Colonic mucosa (tissue), 4 donors: ENCODE data around the gene SRGAP2B. TPM values are rescaled to one million over a fixed set of nuclear protein-coding genes. Genes with fewer than 3 reads are reported as not detected.
"Not testable (repeated sequence)": the region's sequence is repeated elsewhere in the genome, so short reads cannot be mapped to it uniquely, and the experiment has no call there.

ENCODE experiments used
- DNase-seq: peaks from one replicate; pipeline ENCODE4 v3.0.0-alpha.2; 2020
- H3K27ac ChIP-seq: fragments of 200-600 bp; one replicate; pipeline ENCODE4 v1.8.0; 2021
- H3K27me3 ChIP-seq: fragments of 200-600 bp; one replicate; pipeline ENCODE4 v1.8.0; 2021
- H3K36me3 ChIP-seq: fragments of 200-600 bp; one replicate; pipeline ENCODE4 v1.8.0; 2021
- H3K4me1 ChIP-seq: fragments of 200-600 bp; one replicate; pipeline ENCODE4 v1.8.0; 2021; ENCODE audit warnings: mild to moderate bottlenecking
- H3K4me3 ChIP-seq: fragments of 200-600 bp; one replicate; pipeline ENCODE4 v1.8.0; 2021
- H3K9ac ChIP-seq, 2 donors: one replicate each; pipeline ENCODE4 v1.7.0; 2013; ENCODE audit warnings: control low read depth in 2 of 2, low read depth in 2 of 2, low read length in 2 of 2
- H3K9me3 ChIP-seq: fragments of 200-600 bp; one replicate; pipeline ENCODE4 v1.8.0; 2021
- intact Hi-C: fragments of 100-400 bp; cut with DNase I; formaldehyde crosslinking; loops from one replicate; pipeline ENCODE4 v1.14.1; 2022
- total RNA-seq, 2 donors: library from RNA; stranded (reverse); fragmentation: NEBNext Ultra II Directional in 1 of 2; extraction: Animal tissue kit (Norgen Biotek cat#: 25700) in 1 of 2; gene quantifications; one replicate each; pipeline ENCODE4 v1.2.1, GENCODE V29; 2021
- donor health status: healthy.
- donor health status: DM: no; HTN: no; CAD: no.
- donor health status: DM: no; HTN: no; CAD: no.

Gene SRGAP2B
- total RNA-seq, 2 donors from 2014 or later = 8.4 to 11.5 TPM

DNA sequence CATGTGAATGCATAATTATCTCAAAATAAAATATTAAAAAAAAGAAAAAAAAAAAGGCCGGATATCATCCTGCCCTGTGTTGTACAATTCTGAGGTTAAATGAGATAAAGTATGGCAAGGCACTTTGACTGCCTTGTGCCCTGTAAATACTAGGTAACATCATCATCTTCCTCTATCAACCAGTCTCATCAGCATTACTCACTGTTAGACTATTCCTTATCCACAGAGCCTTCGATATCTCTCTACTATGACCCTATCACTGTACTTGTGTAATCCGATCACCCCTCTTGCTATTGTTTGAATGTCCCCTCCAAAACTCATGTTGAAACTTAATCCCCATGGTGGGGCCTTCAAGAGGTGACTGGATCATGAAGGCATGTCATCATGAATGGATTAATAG, 18.3 kb downstream of the SRGAP2B start:
- H3K27me3 ChIP-seq, H3K9ac ChIP-seq, H3K4me3 ChIP-seq, H3K9me3 ChIP-seq, H3K36me3 ChIP-seq, H3K4me1 ChIP-seq, H3K27ac ChIP-seq, intact Hi-C loops, DNase-seq: not testable (repeated sequence)

DNA sequence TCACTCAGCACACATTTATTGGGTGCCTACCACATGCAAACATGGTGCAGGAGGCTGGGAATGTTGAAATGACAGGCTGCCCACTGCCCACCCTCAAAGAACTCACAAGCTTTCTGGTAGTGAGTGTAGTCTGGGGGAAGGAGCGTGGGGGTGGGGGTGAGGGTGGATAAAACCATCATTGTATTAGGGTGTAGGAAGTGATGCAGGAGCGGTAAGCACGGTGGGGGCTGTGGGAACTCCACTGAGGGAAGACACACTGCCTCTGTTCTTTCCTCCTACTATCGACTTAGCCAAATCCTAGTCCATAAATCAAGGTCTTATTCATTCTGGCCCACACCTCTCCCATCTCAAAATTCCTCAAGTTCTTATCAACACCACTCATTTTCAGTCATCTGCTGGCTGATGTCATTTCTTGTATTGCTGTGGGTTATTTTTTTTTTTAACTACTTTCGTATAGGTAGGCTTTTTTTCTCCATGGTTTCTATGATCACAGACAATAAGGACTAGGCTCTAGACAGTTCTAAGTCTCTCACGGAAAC, 21.0 kb downstream of the SRGAP2B start:
- H3K36me3 ChIP-seq, H3K9me3 ChIP-seq, H3K27me3 ChIP-seq, H3K9ac ChIP-seq, H3K4me1 ChIP-seq, H3K4me3 ChIP-seq, intact Hi-C loops, DNase-seq, H3K27ac ChIP-seq: not testable (repeated sequence)

DNA sequence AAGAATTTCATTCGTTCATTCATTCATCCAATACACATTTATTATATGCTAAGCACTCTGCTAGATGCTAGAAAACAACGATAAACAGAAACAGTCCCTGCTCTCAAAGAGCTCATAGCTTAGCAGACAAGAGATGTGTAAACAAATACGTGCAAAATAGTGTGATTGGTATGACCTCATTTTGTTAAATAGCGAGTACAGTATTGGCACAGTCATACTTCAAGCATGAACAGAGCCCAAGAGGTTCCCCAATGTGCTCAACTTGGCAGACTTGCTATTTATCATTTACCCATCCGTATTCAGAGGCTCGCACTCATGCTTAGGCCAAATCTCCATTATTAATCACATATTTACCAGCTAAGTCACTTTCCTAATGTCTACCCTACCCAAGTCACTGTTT, 23.6 kb downstream of the SRGAP2B start:
- H3K4me1 ChIP-seq, H3K9ac ChIP-seq, H3K9me3 ChIP-seq, H3K27ac ChIP-seq, intact Hi-C loops, H3K36me3 ChIP-seq, DNase-seq, H3K27me3 ChIP-seq, H3K4me3 ChIP-seq: not testable (repeated sequence)

DNA sequence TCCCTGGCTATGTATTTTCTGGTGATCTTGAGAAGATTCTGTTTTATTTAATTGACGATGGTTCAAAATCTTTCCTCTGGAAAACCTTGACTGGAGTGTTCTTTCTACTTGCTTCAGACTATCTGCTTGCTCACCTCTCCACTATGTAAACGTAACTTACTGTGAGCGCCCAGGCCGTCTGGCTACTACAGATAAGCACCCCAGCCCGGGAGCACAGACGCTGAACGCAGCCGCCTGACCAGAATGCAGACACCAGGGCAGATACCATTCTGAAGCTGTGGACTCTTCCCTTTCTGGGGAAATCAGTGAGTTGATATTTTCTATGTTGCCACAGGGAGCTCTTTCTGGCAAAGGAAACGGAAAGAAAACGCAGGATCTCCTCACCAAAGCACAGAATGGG, 28.6 kb downstream of the SRGAP2B start:
- DNase-seq, H3K27me3 ChIP-seq, intact Hi-C loops, H3K9ac ChIP-seq, H3K36me3 ChIP-seq, H3K4me1 ChIP-seq, H3K9me3 ChIP-seq, H3K27ac ChIP-seq, H3K4me3 ChIP-seq: not testable (repeated sequence)

DNA sequence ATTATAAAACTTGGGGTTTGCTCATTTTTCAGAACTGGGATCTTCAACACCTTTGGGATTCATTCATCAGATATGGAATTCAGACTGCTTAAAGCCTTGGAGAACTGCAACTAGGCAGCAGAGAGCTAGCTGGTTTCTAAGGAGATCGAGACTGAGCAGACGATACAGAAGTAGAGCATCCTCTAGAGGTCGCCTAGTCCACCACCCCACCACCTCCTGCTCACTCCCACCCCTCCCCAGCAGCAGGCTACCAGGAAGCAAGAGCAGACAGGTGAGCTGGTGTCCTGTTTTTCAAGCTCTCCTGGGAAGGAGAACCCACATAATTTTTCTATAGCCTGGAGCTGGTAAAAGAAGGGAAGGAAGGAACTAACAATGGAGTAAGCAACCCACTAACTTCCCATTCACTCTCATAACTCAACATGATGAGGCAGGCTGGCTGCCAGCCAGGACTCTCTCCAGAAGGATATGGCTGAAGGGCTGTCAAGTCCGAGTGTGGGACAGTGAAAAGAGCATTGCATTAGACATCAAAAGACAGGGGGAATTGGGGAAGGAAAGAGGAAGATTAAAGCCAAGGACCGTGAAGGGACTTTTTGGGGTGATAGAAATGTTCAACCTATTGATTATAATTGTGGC, 29.8 kb downstream of the SRGAP2B start:
- H3K4me3 ChIP-seq, H3K27me3 ChIP-seq, H3K9ac ChIP-seq, H3K36me3 ChIP-seq, H3K4me1 ChIP-seq, H3K27ac ChIP-seq, H3K9me3 ChIP-seq, DNase-seq, intact Hi-C loops: not testable (repeated sequence)

DNA sequence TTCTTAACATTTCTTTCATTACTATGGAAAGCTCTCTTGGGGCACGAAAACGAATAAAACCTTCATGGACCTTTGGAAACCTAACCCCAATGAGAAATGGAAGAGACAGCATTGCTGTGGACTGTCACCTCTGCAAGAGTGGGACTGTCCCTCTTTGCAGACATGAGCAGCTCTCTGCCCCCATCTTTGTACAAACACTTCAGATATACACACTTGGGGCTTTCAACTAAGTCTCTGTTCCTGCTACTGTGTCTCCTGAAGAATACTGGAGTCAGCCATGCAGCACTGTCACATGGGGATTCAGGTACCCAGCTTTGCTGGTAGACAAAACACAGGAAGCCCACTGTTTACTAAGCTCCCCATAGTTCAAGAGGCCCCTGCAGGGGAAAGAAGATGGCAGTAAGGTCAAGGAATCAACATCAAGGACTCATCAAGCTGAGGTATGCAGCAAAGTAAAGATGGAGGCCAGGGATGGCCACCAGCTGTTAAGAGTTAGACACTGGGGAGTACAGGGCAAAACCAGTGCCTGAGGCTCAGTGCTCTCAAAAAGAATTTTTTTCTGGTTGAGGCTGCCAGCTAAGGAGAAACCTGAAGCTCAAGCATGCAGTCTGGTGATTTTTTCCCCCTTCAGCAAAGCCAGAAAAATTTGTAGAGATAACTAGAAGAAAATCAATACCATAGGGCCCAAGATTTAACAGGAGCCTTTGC, 31.0 kb downstream of the SRGAP2B start:
- H3K9me3 ChIP-seq, H3K27me3 ChIP-seq, H3K4me1 ChIP-seq, H3K9ac ChIP-seq, intact Hi-C loops, DNase-seq, H3K27ac ChIP-seq, H3K36me3 ChIP-seq, H3K4me3 ChIP-seq: not testable (repeated sequence)

DNA sequence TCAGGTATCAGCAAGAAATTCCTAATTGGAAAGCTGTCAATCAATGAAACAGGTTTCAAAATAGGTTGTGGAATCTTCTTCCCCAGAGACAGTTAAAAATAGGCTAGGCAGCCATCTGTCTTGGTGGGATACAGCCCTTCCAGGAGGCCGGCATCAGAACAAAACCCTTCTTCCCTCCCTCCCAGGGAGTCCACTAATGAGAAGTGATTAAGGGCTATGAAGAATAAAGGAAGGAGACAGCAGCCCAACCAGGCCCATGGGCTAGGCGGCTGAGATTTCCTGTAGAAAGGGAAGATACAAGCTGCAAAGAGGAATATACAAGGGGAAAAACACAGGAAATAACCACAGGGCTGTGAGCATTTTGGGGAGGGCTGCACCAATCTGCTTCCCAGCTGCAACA, 31.8 kb downstream of the SRGAP2B start:
- H3K36me3 ChIP-seq, H3K4me1 ChIP-seq, H3K4me3 ChIP-seq, DNase-seq, H3K9me3 ChIP-seq, H3K27me3 ChIP-seq, H3K9ac ChIP-seq, intact Hi-C loops, H3K27ac ChIP-seq: not testable (repeated sequence)

DNA sequence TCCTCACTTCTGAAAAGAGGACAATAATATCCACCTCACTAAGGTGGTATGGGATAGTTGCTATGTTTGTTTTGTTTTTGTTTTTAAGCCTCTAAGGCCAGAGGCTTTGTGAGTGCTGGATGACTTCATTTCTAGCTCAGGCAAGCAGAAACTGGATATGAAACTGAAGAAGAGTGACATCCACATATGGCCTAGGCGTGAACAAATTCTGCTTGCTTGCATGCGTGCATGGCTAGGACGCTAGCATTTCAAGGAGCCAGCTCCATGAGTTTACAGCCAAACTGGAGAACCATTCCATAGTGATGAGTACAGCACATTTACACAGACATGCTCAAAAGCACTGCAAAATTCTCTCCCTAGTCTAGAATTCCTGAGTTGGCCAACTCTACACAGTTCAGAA, 36.9 kb downstream of the SRGAP2B start:
- H3K36me3 ChIP-seq, intact Hi-C loops: not testable (repeated sequence)

DNA sequence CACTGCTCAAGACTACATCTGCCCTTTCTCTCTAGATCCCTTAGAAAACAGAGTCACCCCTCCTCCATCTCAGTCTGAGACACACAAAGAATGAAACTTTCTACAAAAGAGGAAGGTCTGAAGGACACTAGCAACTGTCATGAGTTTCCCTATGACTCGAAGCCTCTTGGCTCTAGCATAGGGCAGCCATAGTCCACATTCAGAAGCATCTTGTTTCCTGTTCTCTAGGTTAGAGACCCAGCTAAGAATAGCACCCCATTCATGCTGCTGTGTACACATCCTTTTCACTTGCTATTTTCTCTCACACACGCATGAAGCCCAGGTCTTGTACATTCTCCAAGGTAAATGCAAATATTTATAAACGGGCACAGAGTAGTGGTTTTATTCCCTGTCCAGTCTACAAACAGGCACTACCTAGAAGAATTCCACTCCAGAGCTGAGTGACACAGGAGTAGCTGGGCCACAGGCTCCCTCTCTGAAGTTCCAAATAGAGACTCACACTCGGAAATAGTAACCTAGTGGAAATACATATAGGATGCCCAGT, 39.8 kb downstream of the SRGAP2B start:
- H3K4me3 ChIP-seq, DNase-seq, H3K27me3 ChIP-seq, H3K36me3 ChIP-seq, intact Hi-C loops, H3K9ac ChIP-seq, H3K27ac ChIP-seq, H3K4me1 ChIP-seq, H3K9me3 ChIP-seq: not testable (repeated sequence)

More for the DNA sequence above, 36.9 kb downstream of the SRGAP2B start:
- H3K27me3 ChIP-seq, DNase-seq, H3K9ac ChIP-seq, H3K4me3 ChIP-seq, H3K27ac ChIP-seq, H3K9me3 ChIP-seq, H3K4me1 ChIP-seq: not testable (repeated sequence)

DNA sequence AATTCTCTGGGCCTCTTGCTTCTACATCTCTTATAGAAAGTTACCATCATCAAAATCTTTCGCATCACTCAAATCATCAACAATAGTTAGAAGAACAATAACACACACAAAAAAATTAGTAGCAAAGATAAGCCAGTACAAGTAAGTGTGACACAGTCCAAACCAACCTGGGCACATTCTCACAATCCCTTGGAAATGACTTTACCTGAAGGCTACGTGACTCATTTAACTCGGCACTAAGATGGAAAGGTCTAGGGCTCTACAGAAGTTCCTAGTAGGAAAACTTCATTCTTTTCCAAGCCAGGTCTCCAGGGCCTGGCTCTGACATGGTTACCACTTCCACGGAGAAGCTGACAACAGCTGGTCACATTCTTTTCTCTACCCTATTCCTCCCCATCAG, 41.7 kb downstream of the SRGAP2B start:
- H3K4me3 ChIP-seq, H3K27ac ChIP-seq, H3K9ac ChIP-seq, H3K27me3 ChIP-seq, DNase-seq, H3K9me3 ChIP-seq, H3K4me1 ChIP-seq, H3K36me3 ChIP-seq, intact Hi-C loops: not testable (repeated sequence)

DNA sequence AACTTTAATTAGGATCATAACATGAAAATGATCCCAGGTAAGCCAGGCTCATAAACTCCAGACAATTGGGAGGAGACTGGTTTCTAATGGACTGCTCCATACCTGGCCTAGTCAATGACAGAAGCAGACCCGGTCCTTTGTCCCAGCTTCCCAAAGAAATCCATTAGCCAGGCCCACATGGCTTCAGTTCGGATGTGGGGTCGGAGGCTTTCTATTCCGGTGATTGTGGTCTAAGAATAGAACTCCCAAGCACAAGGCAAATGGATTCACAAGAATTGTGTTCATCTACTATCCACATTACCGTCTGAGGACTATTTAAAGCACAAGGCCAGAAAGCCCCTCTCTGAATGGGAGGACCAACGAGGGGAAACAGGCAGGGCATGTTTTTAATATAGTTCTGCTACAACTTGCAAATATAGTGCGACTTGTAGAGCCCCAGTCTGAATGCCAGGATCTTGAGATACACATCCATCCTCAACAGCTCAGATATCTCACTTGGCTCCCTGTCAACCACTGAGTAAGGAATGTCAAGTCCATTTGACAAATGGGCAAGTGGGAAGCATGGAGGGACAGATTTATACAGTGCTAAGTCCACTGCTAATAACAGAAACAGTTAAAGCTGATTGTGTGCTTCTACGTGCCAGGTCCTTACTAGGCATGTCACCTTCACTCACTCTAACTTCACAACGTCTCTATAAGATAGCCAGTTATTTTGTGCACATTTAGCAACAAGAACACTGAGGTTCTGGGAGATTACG, 42.9 kb downstream of the SRGAP2B start:
- H3K27me3 ChIP-seq, H3K9ac ChIP-seq, H3K4me3 ChIP-seq, DNase-seq, H3K36me3 ChIP-seq, H3K27ac ChIP-seq, H3K9me3 ChIP-seq, intact Hi-C loops, H3K4me1 ChIP-seq: not testable (repeated sequence)

DNA sequence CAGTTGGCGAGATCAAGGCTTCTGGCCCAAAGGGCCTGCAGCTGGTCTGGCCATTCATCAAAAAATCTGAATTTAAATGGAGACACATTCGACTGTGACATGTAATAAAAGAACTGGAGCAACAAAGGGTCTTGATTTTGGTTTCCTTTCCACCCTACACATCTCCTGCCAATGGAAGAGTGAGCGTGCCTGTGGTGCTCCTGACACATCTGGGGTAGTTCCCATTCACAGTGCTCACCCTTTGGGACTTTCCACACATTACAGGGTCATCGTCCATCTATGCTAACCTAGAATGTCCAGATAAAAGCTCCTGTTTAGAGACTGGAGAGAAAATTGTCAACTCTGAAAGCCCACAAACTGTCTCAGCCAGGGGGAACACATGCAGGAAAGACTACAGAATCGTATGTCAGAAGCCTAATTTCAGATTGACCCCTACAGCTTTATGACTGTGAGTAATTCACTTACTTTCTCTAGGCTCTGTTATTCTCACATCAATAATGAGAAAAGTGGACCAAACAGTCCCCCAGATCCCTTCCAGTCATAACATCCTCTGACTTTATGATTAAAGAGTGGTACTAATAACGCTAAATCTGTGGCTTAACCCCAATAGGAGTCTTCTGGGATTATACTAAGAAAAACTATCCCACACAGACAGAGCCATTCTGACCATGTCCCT, 46.8 kb downstream of the SRGAP2B start:
- H3K36me3 ChIP-seq, H3K27me3 ChIP-seq, H3K9ac ChIP-seq, intact Hi-C loops, H3K27ac ChIP-seq, DNase-seq, H3K4me3 ChIP-seq, H3K9me3 ChIP-seq, H3K4me1 ChIP-seq: not testable (repeated sequence)

DNA sequence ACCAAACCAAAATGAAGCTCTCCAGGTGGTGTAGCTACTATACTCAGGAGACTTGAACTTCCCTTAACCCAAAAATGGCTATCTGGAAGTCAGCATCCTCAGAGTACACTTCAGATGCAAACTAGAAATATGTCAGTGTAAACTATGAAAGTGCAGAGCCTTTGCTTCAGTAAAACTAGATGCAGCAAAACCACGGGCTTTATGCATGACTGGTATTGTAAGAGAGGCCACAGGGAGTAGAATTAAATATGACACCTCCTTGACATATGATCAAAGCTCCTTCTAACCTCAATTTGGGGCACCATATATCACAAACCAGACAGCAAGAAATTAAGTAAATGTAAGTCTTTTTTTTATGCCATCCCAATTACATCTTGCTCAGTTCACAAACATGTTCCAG, 47.6 kb downstream of the SRGAP2B start:
- H3K4me1 ChIP-seq, H3K36me3 ChIP-seq, intact Hi-C loops, H3K9ac ChIP-seq, H3K4me3 ChIP-seq, H3K27ac ChIP-seq, H3K9me3 ChIP-seq, H3K27me3 ChIP-seq, DNase-seq: not testable (repeated sequence)
